HG02973 (cell line): ENCODE data around the gene DUOX1.

ENCODE experiments used
- ATAC-seq: cut with Tn5 transposase; IDR thresholded peaks from one replicate; pipeline ENCODE4 v1.9.1; 2021; ENCODE audit warnings: moderate library complexity; ENCODE audit not compliant: unreplicated experiment

DUOX1 gene

GRCh38 chr15:45185903-45186770 is 56.3 kb downstream of the DUOX1 start:
- no peak for ATAC-seq

- ATAC-seq: no peak
Observed at GRCh38 chr15:45186771-45187577, 57.2 kb downstream of the DUOX1 start.

- ATAC-seq: no peak
Observed at GRCh38 chr15:45187578-45187893, 57.7 kb downstream of the DUOX1 start.

- ATAC-seq: no peak
Observed at GRCh38 chr15:45187894-45188830, 58.4 kb downstream of the DUOX1 start, which contains the start of gene SHF. Gene SHF (minus strand): TSS chr15:45187966. CDS start chr15:45187951, 15 bp downstream.

- no peak for ATAC-seq
Observed at GRCh38 chr15:45197512-45197911, 67.7 kb downstream of the DUOX1 start.

GRCh38 chr15:45198337-45199135 is 68.7 kb downstream of the DUOX1 start:
- peak; percentile 49 for ATAC-seq

- ATAC-seq: peak; percentile 10
Observed at GRCh38 chr15:45199136-45199810, 69.5 kb downstream of the DUOX1 start.

GRCh38 chr15:45200001-45200798 is 70.4 kb downstream of the DUOX1 start:
- ATAC-seq: peak; percentile 36

GRCh38 chr15:45200799-45201556 is 71.2 kb downstream of the DUOX1 start:
- no peak for ATAC-seq

- no peak for ATAC-seq
Observed at GRCh38 chr15:45201557-45201859, 71.7 kb downstream of the DUOX1 start.

- no peak for ATAC-seq
Observed at GRCh38 chr15:45201869-45202268, 72.1 kb downstream of the DUOX1 start.

- ATAC-seq: no peak
Observed at GRCh38 chr15:45203182-45203581, 73.4 kb downstream of the DUOX1 start.

- ATAC-seq: no peak
Observed at GRCh38 chr15:45205192-45205591, 75.4 kb downstream of the DUOX1 start.

GRCh38 chr15:45212493-45212892 is 82.7 kb downstream of the DUOX1 start:
- no peak for ATAC-seq
